SU-DHL-6 (cell line): ENCODE results near the gene FAM20C.

Experiments used
- CTCF ChIP-seq: fragments of 200-600 bp; sonication (generic); IDR thresholded peaks from one replicate; pipeline ENCODE4 v1.5.1; 2017; ENCODE audit warnings: antibody characterized with exemption, mild to moderate bottlenecking, low read length, moderate library complexity; ENCODE audit not compliant: insufficient read depth, poor library complexity, severe bottlenecking
- EZH2phosphoT487 ChIP-seq: fragments of 200-600 bp; sonication (generic), shearing (Covaris generic); conservative IDR thresholded peaks from 2 replicates; pipeline ENCODE4 v1.6.1; 2018; ENCODE audit warnings: mild to moderate bottlenecking, antibody characterized with exemption, low read length, moderate library complexity, mixed read lengths

GRCh38 chr7:249989-250388, 57.6 kb downstream of the FAM20C start:
- TF ChIP-seq CTCF (no peak), EZH2phosphoT487 (no peak)
